Measurements from ENCODE around the gene PAFAH1B2. TPM values are rescaled to one million over a fixed set of nuclear protein-coding genes. Genes with fewer than 3 reads are reported as not detected.

Gene PAFAH1B2
- total RNA-seq, 1 experiment from 2014 or later = 120 TPM

GRCh38 chr11:117187799-117188481 is 43.9 kb downstream of the PAFAH1B2 start:
- no peak for DNase-seq (ENCODE audit: low read depth)

- DNase-seq (ENCODE audit: low read depth) = no peak
These were observed 44.6 kb downstream of the PAFAH1B2 start for GRCh38 chr11:117188620-117189081.

- no peak for DNase-seq (ENCODE audit: low read depth)
These were observed 45.3 kb downstream of the PAFAH1B2 start for GRCh38 chr11:117189191-117189940.

DNA sequence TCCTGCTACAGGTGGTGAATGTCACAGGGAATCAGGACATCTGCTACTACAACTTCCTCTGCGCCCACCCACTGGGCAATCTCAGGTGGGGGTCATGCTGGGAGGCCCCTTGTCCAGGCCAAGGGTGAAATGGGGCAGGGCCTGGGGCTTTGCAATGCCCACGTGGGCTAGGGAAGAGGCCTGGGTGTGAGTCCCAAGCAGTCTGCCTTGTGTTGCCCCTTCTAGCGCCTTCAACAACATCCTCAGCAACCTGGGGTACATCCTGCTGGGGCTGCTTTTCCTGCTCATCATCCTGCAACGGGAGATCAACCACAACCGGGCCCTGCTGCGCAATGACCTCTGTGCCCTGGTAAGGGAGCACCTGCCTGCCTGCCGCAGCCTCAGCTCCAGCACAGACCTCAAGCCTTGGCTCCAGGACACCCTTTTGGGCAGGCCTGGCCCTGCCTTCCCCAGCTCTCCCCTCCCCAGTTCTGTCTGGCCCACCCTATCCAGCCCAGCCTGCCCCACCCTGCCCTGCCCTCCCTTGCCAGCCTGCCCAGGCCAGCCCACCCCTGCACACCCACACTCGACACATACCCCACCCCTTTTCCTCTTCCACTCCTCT is 46.0 kb downstream of the PAFAH1B2 start:
- no peak for DNase-seq (ENCODE audit: low read depth)

DNA sequence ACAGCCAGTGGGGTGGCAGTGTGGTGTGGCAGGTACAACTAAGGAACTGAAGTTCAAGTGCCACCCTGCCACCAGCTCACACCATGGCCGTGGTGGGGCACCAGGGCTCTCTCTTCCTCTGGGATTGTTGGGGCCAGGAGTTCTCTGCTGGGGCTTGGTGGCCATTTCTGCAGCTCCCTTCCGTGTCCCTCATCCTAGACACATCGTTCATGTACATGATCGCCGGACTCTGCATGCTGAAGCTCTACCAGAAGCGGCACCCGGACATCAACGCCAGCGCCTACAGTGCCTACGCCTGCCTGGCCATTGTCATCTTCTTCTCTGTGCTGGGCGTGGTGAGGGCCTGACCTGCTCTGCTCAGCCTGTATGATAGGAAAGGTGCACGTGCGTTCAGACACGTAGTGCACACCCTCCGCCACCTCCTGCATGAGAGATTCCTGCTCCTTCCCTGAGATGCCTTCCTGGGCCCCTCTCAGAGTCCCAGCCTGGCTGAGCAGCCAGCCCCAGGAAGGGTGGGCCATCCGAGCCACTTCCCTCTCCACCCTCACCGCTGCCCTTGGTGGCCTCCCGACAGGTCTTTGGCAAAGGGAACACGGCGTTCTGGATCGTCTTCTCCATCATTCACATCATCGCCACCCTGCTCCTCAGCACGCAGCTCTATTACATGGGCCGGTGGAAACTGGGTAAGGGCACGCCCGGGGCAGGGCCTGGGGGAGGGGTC is 47.8 kb downstream of the PAFAH1B2 start:
- no peak for DNase-seq (ENCODE audit: low read depth)

DNA sequence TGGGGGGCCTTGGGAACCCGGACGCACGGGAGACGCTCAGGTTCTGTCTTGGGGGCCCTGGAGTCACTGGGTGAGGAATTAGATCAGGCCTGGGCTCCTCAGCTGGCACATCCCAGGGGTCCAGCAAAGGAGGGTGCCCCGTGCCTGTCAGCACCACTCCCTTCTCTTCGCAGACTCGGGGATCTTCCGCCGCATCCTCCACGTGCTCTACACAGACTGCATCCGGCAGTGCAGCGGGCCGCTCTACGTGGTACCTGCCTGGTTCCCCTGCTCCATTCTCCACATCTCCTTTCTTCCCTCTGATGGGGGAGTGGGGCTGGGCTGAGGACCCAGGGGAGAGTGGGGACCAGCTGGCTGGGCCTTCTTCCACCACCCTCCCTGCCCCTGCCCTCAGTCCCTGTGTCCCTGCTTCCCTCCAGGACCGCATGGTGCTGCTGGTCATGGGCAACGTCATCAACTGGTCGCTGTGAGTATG is 48.4 kb downstream of the PAFAH1B2 start:
- DNase-seq (ENCODE audit: low read depth) = no peak

GRCh38 chr11:117193130-117194020 is 49.3 kb downstream of the PAFAH1B2 start:
- DNase-seq (ENCODE audit: low read depth) = no peak

- DNase-seq (ENCODE audit: low read depth) = no peak
These were observed 50.2 kb downstream of the PAFAH1B2 start for GRCh38 chr11:117194267-117194666.

DNA sequence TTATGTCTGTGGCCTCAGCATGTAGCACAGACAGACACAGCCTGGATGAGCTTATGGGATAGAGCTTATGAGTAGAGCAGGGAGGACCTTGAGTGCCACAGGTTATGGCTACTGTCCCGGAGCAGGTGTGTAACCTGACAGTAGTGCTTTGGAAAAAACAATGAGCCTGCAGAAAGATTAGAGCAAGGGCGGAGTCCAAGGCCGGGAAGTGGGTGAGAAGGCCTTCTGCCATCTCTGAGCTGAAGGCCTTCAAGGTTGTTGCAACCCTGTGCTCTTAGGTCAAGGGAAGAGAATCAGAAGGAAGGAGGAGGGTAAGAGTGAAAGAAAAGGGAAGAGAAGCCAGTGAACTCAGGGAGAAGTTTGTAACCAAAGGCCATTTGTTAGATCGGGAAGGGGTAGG is 51.2 kb downstream of the PAFAH1B2 start:
- no peak for DNase-seq (ENCODE audit: low read depth)

GRCh38 chr11:117195761-117196160 is 51.7 kb downstream of the PAFAH1B2 start:
- no peak for DNase-seq (ENCODE audit: low read depth)

- DNase-seq (ENCODE audit: low read depth) = no peak
These were observed 52.9 kb downstream of the PAFAH1B2 start for GRCh38 chr11:117197006-117197405.

DNA sequence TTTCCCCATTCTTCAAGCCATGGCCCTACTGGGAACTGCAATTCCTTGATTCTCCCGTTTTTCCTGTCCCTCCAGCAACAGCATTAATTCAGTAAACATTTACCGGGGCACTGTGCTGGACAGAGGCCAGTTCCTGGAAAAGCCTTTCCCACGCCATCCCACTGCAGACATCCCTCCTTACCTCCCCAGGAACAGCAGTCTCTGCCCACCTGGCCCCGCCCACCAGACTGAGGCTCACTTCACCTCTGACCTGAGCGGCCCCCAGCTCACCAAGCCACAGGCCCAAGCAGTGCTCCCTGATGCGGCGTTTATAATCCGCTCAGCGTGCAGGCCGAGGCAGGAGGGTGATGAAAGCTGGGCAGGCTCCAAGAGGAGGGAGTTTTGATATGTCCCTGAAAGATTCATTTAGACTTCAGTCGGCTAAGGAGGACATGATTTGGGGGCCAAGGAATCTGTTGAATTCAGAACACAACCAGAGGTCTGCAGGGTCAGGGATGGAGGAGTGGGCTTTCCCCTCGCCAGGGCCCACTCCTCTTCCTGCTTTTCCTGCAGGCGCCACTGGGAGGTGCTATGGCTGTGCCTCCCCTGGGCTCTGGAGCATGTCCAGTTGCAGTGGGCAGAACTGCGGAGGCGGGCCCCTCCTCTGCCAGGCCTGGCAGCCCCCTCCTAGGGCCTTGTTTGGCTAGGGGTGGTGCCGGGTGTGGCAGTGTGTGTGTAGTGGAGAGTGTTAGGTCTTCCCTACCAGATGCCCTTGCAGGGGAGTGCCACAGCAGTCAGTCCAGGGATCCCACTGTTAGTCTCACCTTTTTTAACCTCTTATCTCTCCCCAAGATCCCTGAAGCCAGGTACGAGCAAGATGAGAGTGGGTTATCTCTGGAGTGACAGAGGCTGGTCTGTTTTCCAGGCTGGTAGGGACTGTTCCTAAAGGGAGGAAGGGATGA is 53.7 kb downstream of the PAFAH1B2 start:
- no peak for DNase-seq (ENCODE audit: low read depth)

DNA sequence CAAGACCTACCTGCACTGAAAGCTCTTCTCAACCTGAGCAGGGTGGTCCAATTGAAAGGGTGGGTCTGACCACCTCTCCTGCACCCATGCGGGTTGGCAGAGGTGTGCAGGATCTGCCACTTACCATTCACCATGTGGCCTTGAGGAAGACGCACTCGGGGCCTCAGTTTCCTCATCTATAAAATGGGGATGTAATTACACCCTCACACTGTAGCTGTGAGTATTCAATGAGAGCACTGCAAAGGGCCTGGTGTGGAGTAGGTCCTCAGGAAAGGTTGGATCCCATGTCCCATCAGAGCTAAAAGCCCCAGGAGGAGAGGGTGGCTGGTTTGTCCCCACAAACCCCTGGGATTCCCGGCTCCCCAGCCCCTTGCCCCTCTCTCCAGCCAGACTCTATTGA is 54.5 kb downstream of the PAFAH1B2 start:
- DNase-seq (ENCODE audit: low read depth) = no peak

- DNase-seq (ENCODE audit: low read depth) = peak; percentile 61
These were observed 55.2 kb downstream of the PAFAH1B2 start, which contains the start of gene TAGLN for GRCh38 chr11:117199053-117199915. Gene TAGLN (plus strand): TSS chr11:117199370. CDS start chr11:117203014, 3,644 bp downstream.

DNA sequence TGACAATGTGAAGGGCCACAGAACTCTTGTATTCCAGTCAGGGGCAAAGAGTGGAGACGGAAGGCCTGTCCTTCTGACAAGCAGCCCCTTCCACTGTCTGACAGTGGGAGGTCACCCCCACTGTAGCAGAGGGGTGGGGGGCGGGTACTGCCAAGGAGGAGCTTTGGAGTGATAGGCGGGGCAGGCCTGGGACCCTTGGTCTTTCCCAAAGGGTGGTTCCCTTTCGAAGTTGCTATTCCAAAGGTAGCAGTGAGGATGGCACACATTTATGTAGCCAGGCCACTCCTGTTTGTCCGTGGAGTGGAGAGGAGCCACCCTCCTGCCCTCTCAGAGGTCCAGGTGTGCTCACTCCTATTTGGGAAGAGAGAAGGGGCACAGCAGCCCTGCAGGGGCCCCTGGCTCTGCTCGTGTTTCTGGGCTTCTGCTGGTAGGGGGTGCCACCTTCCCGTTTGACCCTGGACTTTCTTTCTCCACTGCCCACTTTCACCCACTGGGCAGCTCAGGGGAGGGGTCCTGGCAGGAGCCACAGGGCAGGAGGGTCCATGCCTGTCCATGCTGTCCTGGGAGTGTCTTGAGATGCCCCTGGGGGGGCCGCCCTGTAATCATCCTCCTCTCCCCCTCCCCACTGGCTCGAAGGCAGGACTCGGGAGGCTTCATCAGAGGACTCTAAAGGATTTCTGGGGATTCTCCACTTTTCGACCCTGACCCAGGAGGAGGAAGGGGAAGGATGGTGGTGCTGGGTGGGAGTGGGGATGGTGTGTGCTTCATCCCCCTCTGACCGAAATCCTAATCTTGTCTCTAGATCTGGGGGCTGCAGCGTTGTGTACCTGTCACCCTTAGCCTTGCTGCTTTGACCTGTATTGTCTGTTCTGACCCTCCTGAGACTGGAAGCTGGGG is 56.1 kb downstream of the PAFAH1B2 start:
- no peak for DNase-seq (ENCODE audit: low read depth)

DNA sequence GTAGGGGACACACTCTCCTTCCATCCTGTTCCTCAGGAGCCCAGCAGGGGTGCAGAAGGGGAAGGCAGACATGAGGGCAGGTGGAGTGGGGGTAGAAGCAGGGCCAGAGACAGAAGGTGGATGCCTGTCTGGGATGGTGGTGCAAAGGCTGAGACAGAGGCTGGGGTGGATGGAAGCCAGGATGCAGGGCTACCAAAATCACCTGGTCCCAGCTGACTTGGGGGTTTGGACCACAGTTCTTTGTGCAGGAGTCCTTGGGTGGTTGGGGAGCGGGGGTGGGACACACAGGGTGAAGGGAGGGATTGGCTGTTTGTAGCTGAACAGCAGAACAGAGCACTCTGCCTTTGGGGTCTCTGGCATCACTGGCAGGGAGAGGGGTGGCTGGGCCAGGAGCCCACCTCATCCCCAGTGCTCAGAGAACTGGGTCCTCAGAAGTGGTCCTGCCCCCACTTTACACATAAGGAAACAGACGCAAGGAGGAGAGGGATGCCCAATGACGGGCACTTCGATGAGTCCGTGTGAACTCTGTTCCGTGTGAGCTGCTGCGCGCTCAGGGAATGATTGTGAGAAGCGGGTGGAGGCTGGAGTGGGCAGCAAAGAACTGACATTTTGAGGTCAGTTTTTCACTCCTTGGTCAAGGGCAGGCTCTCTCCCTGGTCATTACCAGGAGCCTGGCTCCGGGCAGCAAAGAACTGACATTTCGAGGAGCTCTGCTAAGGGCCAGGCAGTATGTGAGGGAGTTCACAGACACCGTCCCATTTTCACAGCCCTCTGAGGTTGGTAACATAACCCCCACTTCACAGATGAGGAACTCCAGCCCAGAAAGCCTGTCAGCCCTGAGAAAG is 56.9 kb downstream of the PAFAH1B2 start:
- no peak for DNase-seq (ENCODE audit: low read depth)
